ENCODE data around the gene LAMP5.

Gene LAMP5

GRCh38 chr20:9566977-9567376 lies 52.6 kb downstream of the LAMP5 start:
- no peak for TF ChIP-seq JUND (IDR thresholded peaks at IDR 0.05; ENCODE audit: low read depth)
- in situ Hi-C loops (cut with HindIII; ENCODE audit: low pct_unique_long_range_greater_than_20kb, low sequenced_read_pairs), result no loop called here
- no peak for DNase-seq (ENCODE audit: low read depth in 1 of 2, low spot score in 1 of 2)

GRCh38 chr20:9570612-9571011 lies 56.2 kb downstream of the LAMP5 start:
- no peak for TF ChIP-seq JUND (IDR thresholded peaks at IDR 0.05; ENCODE audit: low read depth)
- in situ Hi-C loops (cut with HindIII; ENCODE audit: low pct_unique_long_range_greater_than_20kb, low sequenced_read_pairs), result no loop called here
- DNase-seq (ENCODE audit: low read depth in 1 of 2, low spot score in 1 of 2), result no peak

GRCh38 chr20:9571783-9572182 lies 57.4 kb downstream of the LAMP5 start:
- in situ Hi-C loops (cut with HindIII; ENCODE audit: low pct_unique_long_range_greater_than_20kb, low sequenced_read_pairs), result no loop called here
- no peak for DNase-seq (ENCODE audit: low read depth in 1 of 2, low spot score in 1 of 2)
- no peak for TF ChIP-seq JUND (IDR thresholded peaks at IDR 0.05; ENCODE audit: low read depth)

GRCh38 chr20:9572670-9573069 lies 58.3 kb downstream of the LAMP5 start:
- no peak for DNase-seq (ENCODE audit: low read depth in 1 of 2, low spot score in 1 of 2)
- no peak for TF ChIP-seq JUND (IDR thresholded peaks at IDR 0.05; ENCODE audit: low read depth)
- in situ Hi-C loops (cut with HindIII; ENCODE audit: low pct_unique_long_range_greater_than_20kb, low sequenced_read_pairs), result no loop called here

- no peak for DNase-seq (ENCODE audit: low read depth in 1 of 2, low spot score in 1 of 2)
- TF ChIP-seq JUND (IDR thresholded peaks at IDR 0.05; ENCODE audit: low read depth), result no peak
- in situ Hi-C loops (cut with HindIII; ENCODE audit: low pct_unique_long_range_greater_than_20kb, low sequenced_read_pairs), result no loop called here
Observed at GRCh38 chr20:9573335-9574151, 59.2 kb downstream of the LAMP5 start.

- DNase-seq (ENCODE audit: low read depth in 1 of 2, low spot score in 1 of 2), result no peak
Observed at GRCh38 chr20:9574181-9574580, 59.8 kb downstream of the LAMP5 start.

GRCh38 chr20:9574776-9575175 lies 60.4 kb downstream of the LAMP5 start:
- in situ Hi-C loops (cut with HindIII; ENCODE audit: low pct_unique_long_range_greater_than_20kb, low sequenced_read_pairs), result no loop called here
- no peak for DNase-seq (ENCODE audit: low read depth in 1 of 2, low spot score in 1 of 2)
- TF ChIP-seq JUND (IDR thresholded peaks at IDR 0.05; ENCODE audit: low read depth), result no peak

More at GRCh38 chr20:9574181-9574580, 59.8 kb downstream of the LAMP5 start:
- in situ Hi-C loops (cut with HindIII; ENCODE audit: low pct_unique_long_range_greater_than_20kb, low sequenced_read_pairs), result no loop called here
- TF ChIP-seq JUND (IDR thresholded peaks at IDR 0.05; ENCODE audit: low read depth), result no peak

GRCh38 chr20:9575836-9576235 lies 61.4 kb downstream of the LAMP5 start:
- DNase-seq (ENCODE audit: low read depth in 1 of 2, low spot score in 1 of 2), result no peak
- in situ Hi-C loops (cut with HindIII; ENCODE audit: low pct_unique_long_range_greater_than_20kb, low sequenced_read_pairs), result no loop called here
- TF ChIP-seq JUND (IDR thresholded peaks at IDR 0.05; ENCODE audit: low read depth), result no peak

GRCh38 chr20:9576695-9577094 lies 62.3 kb downstream of the LAMP5 start:
- no peak for TF ChIP-seq JUND (IDR thresholded peaks at IDR 0.05; ENCODE audit: low read depth)
- DNase-seq (ENCODE audit: low read depth in 1 of 2, low spot score in 1 of 2), result no peak
- in situ Hi-C loops (cut with HindIII; ENCODE audit: low pct_unique_long_range_greater_than_20kb, low sequenced_read_pairs), result no loop called here

- TF ChIP-seq JUND (IDR thresholded peaks at IDR 0.05; ENCODE audit: low read depth), result no peak
- in situ Hi-C loops (cut with HindIII; ENCODE audit: low pct_unique_long_range_greater_than_20kb, low sequenced_read_pairs), result no loop called here
- no peak for DNase-seq (ENCODE audit: low read depth in 1 of 2, low spot score in 1 of 2)
Observed at GRCh38 chr20:9577397-9577796, 63.0 kb downstream of the LAMP5 start.

- no peak for DNase-seq (ENCODE audit: low read depth in 1 of 2, low spot score in 1 of 2)
- in situ Hi-C loops (cut with HindIII; ENCODE audit: low pct_unique_long_range_greater_than_20kb, low sequenced_read_pairs), result no loop called here
- TF ChIP-seq JUND (IDR thresholded peaks at IDR 0.05; ENCODE audit: low read depth), result no peak
Observed at GRCh38 chr20:9578594-9578993, 64.2 kb downstream of the LAMP5 start.
